ENCODE data around the gene HARS1.

DNA sequence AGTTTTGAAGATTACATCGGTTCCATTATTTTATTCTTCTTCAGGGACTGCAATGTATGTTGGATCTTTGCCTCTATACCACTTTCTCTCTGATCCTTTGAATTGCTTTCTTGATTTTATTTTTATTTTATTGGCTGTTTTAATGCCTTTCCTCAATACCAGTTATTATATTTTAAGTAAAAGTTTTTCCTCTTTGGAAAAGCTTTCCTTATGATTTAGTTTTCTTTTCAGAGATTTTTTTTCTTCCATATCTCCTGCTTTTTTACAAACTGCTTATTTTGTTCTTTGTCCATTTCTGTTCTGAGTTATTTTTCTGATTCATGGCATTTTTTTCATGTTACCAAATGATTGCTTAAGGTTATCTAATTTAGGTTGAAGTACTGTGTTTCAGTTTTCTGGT is 20.6 kb upstream of the HARS1 start:
- no peak for TF ChIP-seq POLR2A (IDR thresholded peaks at IDR 0.05)
- TF ChIP-seq, protein P1, sequence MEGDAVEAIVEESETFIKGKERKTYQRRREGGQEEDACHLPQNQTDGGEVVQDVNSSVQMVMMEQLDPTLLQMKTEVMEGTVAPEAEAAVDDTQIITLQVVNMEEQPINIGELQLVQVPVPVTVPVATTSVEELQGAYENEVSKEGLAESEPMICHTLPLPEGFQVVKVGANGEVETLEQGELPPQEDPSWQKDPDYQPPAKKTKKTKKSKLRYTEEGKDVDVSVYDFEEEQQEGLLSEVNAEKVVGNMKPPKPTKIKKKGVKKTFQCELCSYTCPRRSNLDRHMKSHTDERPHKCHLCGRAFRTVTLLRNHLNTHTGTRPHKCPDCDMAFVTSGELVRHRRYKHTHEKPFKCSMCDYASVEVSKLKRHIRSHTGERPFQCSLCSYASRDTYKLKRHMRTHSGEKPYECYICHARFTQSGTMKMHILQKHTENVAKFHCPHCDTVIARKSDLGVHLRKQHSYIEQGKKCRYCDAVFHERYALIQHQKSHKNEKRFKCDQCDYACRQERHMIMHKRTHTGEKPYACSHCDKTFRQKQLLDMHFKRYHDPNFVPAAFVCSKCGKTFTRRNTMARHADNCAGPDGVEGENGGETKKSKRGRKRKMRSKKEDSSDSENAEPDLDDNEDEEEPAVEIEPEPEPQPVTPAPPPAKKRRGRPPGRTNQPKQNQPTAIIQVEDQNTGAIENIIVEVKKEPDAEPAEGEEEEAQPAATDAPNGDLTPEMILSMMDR (IDR thresholded peaks at IDR 0.05) = no peak

Measured in thyroid gland (tissue), 4 donors.